Omental fat pad (tissue), 4 donors: Measurements from ENCODE around the gene FOXN1. TPM values are rescaled to one million over a fixed set of nuclear protein-coding genes. Genes with fewer than 3 reads are reported as not detected.

ENCODE experiments used
- ATAC-seq: fragments of 150-250 bp; one replicate; pipeline ENCODE4 v1.9.1; 2016; ENCODE audit warnings: mild to moderate bottlenecking, moderate library complexity; ENCODE audit not compliant: low FRiP score
- DNase-seq: peaks from one replicate; pipeline ENCODE4 v3.0.0-alpha.2; 2019; ENCODE audit warnings: low spot score
- CTCF ChIP-seq, 3 donors: fragments of 450-650 bp; IDR thresholded peaks; one replicate each; pipeline ENCODE4 v1.5.1; 2016 to 2017; ENCODE audit warnings: antibody characterized with exemption in 3 of 3, mild to moderate bottlenecking in 3 of 3, moderate library complexity in 2 of 3
- total RNA-seq, 4 donors: library from RNA; depleted of rRNA; stranded (reverse); fragments of >200 nt; gene quantifications; one replicate each; pipeline ENCODE4 v1.1.0, GENCODE V29; 2016

The FOXN1 gene
- total RNA-seq, 4 donors from 2014 or later, result not detected

GRCh38 chr17:28540231-28540630 lies 34.1 kb downstream of the FOXN1 start:
- no peak for ATAC-seq
- no peak for TF ChIP-seq CTCF (IDR thresholded peaks at IDR 0.05)
- DNase-seq, result no peak

GRCh38 chr17:28541439-28541838 lies 35.3 kb downstream of the FOXN1 start:
- ATAC-seq, result no peak

GRCh38 chr17:28544402-28545140 lies 38.4 kb downstream of the FOXN1 start:
- ATAC-seq, result no peak
- DNase-seq, result no peak
- no peak for TF ChIP-seq CTCF (IDR thresholded peaks at IDR 0.05)

More at GRCh38 chr17:28541439-28541838, 35.3 kb downstream of the FOXN1 start:
- no peak for DNase-seq
- no peak for TF ChIP-seq CTCF (IDR thresholded peaks at IDR 0.05)

GRCh38 chr17:28545141-28545503 lies 39.0 kb downstream of the FOXN1 start:
- no peak for TF ChIP-seq CTCF (IDR thresholded peaks at IDR 0.05)
- DNase-seq, result no peak
- ATAC-seq, result no peak

GRCh38 chr17:28545787-28546415 lies 39.8 kb downstream of the FOXN1 start:
- DNase-seq (no peak), ATAC-seq (no peak)
- no peak for TF ChIP-seq CTCF (IDR thresholded peaks at IDR 0.05)

GRCh38 chr17:28547096-28547622 lies 41.0 kb downstream of the FOXN1 start:
- no peak for DNase-seq
- TF ChIP-seq CTCF (IDR thresholded peaks at IDR 0.05), result no peak
- ATAC-seq, result no peak
